ENCODE measurements around the gene ECHS1.

Gene ECHS1

DNA sequence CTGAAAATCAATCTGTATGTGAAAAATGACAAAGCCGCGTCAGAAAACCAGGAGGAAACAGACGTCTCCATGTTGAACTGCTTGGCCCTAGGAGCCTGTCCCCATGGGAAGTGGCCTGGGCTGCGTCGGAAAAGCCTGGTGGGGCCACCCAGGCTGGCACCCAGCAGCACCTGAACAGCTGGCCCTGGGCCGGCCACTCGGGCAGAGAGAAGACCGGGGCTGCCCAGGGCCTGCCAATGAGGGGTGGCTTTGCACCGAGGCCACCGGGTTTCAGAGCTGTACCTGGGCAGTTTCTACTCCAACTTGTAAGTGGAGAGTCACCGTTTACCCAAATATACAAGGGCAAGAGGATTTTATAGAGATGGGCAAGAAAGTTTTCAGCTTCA lies 14.2 kb downstream of the ECHS1 start:
- H3K27ac ChIP-seq, result peak overlapping the region; percentile 97
- TF ChIP-seq ZFX (IDR thresholded peaks at IDR 0.05; ENCODE audit: borderline replicate concordance), result no peak
- TF ChIP-seq, protein P1, sequence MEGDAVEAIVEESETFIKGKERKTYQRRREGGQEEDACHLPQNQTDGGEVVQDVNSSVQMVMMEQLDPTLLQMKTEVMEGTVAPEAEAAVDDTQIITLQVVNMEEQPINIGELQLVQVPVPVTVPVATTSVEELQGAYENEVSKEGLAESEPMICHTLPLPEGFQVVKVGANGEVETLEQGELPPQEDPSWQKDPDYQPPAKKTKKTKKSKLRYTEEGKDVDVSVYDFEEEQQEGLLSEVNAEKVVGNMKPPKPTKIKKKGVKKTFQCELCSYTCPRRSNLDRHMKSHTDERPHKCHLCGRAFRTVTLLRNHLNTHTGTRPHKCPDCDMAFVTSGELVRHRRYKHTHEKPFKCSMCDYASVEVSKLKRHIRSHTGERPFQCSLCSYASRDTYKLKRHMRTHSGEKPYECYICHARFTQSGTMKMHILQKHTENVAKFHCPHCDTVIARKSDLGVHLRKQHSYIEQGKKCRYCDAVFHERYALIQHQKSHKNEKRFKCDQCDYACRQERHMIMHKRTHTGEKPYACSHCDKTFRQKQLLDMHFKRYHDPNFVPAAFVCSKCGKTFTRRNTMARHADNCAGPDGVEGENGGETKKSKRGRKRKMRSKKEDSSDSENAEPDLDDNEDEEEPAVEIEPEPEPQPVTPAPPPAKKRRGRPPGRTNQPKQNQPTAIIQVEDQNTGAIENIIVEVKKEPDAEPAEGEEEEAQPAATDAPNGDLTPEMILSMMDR (IDR thresholded peaks at IDR 0.05), result no peak

GRCh38 chr10:133358162-133358924 lies 14.8 kb downstream of the ECHS1 start:
- TF ChIP-seq, protein P1 (IDR thresholded peaks at IDR 0.05), result no peak
- no peak for TF ChIP-seq ZFX (IDR thresholded peaks at IDR 0.05; ENCODE audit: borderline replicate concordance)
- peak overlapping the region; percentile 97 for H3K27ac ChIP-seq

DNA sequence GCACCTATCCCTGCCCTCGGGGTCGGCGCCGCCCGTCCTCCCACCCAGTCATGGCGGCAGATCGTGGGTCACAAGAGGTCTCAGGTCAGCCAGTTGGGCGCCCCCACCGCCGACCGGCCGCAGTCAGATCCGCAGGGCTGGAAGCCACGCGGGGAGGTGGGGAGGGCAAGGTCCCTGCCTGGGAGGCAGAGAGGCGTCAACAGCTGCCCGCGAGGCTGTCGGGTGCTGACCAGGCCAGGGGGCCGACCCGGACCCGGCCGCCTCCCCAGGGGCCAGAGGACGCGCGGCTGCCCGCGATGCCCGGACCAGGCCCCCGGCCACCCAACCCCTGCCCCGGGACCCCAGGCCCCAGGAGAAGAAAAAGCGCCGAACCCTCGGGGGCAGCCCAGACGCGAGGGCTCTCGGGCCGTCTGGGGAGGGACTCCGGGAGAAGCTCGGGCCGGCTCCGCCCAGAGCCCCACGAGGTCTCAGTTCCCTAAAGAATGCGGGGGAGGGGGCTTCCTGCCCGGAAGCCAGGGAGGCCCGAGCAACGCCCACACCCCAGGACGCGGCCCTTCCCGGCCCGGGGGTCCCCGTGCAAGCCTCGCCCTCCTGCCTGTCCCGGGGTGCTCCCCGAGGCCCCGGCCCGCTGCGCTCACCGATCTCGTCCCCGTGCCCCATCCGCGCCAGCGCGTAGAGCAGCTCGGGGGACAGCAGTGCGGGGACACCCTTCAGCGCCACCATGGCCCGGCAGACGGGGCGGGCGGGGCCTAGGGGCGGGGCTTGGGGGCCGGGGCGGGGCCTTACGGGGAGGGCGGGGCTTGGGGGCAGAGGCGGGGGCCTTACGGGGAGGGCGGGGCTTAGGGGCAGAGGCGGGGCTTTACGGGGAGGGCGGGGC lies 15.6 kb downstream of the ECHS1 start, which contains the start of gene FUOM:
Gene FUOM, minus strand, starts transcription at position 735 of the 877 bp plus-strand sequence. Its CDS starts 12 bp downstream, at position 723.
- peak within 1 kb of the TSS; percentile 97 for H3K27ac ChIP-seq
- no peak for TF ChIP-seq ZFX (IDR thresholded peaks at IDR 0.05; ENCODE audit: borderline replicate concordance)
- TF ChIP-seq, protein P1 (IDR thresholded peaks at IDR 0.05), result no peak

DNA sequence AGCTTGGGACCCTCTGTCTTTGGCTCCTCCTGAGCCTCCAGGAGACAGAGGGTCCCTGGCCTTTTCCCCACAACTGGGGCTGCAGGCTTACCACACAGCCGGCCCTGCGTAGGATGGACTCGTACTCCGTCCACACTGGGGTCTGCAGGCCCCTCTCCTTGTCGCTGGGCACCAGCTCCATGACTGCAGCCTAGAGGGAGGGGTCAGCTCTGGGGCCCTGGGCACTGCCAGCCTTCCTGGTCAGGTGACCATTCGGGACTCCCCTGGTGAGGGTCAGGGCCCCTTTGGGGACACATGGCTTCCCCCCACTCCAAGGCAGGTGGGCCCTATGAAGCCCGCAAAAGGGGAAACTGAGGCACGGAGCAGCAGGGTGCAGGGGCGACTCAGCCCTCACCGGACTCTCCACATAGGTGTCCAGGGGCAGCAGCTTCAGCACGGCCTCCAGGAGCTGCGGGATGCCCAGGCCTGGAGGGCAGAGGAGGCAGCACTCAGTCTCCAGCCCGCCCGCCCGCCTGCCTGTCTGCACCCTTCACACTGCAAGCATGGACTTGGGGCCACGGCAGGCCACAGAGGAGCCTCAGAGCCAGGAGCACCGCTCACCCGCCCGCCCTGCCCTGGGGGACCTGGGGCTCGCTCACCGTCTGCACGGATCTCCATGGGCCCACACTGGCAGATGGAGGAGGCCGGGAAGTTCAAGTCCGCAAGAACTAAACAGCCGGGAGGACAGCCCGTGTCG lies 16.4 kb downstream of the ECHS1 start:
- TF ChIP-seq ZFX (IDR thresholded peaks at IDR 0.05; ENCODE audit: borderline replicate concordance), result no peak
- TF ChIP-seq, protein P1 (IDR thresholded peaks at IDR 0.05), result no peak
- H3K27ac ChIP-seq, result peak overlapping the region; percentile 97

DNA sequence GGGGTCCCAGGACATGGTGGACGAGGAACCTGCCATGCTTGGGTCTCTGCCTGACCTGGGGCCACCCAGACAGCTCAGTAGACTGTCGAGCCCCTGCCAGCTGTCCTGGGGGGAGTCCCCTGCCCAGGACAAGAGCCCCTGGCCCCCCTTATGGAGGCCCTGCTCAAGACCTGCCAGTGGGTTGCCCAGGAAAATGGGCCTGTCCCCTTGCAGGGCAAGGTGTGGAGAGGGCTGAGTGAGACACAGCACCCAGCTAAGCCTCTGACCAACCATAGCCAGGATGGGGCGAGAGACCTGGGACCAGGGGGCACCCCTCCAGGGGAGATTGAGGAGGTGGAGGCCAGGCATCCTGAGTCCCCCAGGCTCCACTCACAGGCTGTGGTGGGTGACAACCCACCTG lies 17.2 kb downstream of the ECHS1 start:
- no peak for TF ChIP-seq ZFX (IDR thresholded peaks at IDR 0.05; ENCODE audit: borderline replicate concordance)
- TF ChIP-seq, protein P1 (IDR thresholded peaks at IDR 0.05), result no peak
- H3K27ac ChIP-seq, result no peak overlapping the region

DNA sequence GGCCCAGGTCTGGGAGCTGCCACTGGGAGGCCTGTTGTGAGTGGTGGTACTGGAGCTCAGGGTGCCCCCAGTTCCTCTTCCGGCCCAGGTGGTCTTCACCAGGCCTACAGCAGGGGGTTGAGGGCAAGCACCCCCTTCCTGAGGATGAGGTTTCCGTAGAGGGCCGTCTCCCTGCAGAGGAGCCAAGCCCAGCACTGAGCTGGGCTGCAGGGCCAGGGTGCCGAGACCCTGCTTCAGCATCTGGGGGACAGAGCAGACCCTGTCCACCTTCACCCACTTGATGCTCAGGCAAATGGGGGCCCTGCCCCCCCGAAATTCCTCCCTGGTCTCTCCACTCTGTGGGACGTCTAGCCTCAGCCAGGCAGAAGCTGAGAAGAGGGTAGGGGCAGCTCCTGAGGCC lies 17.9 kb downstream of the ECHS1 start:
- TF ChIP-seq ZFX (IDR thresholded peaks at IDR 0.05; ENCODE audit: borderline replicate concordance), result no peak
- TF ChIP-seq, protein P1 (IDR thresholded peaks at IDR 0.05), result no peak
- no peak overlapping the region for H3K27ac ChIP-seq

Data from 22Rv1 (cell line).